ENCODE measurements around the gene ENTHD1.
"Not testable (repeated sequence)": the region's sequence is repeated elsewhere in the genome, so short reads cannot be mapped to it uniquely, and the experiment has no call there.

ENTHD1 gene

GRCh38 chr22:39913886-39914285 is 20.3 kb upstream of the ENTHD1 start:
- H3K36me3 Mint-ChIP-seq (ENCODE audit: low read depth): peaks cover 6% of the 10 kb centered on the region
- no peak for DNase-seq
- peak overlapping the region; percentile 97 for H3K27ac Mint-ChIP-seq
- H3K27me3 Mint-ChIP-seq: no peaks in the 10 kb centered on the region
- H3K9me3 Mint-ChIP-seq: peaks cover 3% of the 10 kb centered on the region
- peaks cover 95% of the 10 kb centered on the region for H3K4me1 Mint-ChIP-seq (ENCODE audit: low read depth)
- peak overlapping the region; percentile 71 for H3K4me3 Mint-ChIP-seq

GRCh38 chr22:39913321-39913720 is 19.8 kb upstream of the ENTHD1 start:
- DNase-seq: no peak
- Mint-ChIP-seq H3K27me3 (no peaks in the 10 kb centered on the region), H3K27ac (peak overlapping the region; percentile 97), H3K4me3 (peak overlapping the region; percentile 71), H3K9me3 (peaks cover 3% of the 10 kb centered on the region), H3K4me1 (ENCODE audit: low read depth) (peaks cover 96% of the 10 kb centered on the region), H3K36me3 (ENCODE audit: low read depth) (peaks cover 6% of the 10 kb centered on the region)

- peaks cover 3% of the 10 kb centered on the region for H3K9me3 Mint-ChIP-seq
- H3K4me1 Mint-ChIP-seq (ENCODE audit: low read depth): peaks cover 95% of the 10 kb centered on the region
- no peak for DNase-seq
- no peaks in the 10 kb centered on the region for H3K27me3 Mint-ChIP-seq
- peak overlapping the region; percentile 77 for H3K4me3 Mint-ChIP-seq
- peak overlapping the region; percentile 97 for H3K27ac Mint-ChIP-seq
- H3K36me3 Mint-ChIP-seq (ENCODE audit: low read depth): peaks cover 6% of the 10 kb centered on the region
These were observed 17.5 kb upstream of the ENTHD1 start for GRCh38 chr22:39910876-39911613.

GRCh38 chr22:39908737-39909136 is 15.2 kb upstream of the ENTHD1 start:
- Mint-ChIP-seq H3K27ac (peak overlapping the region; percentile 97), H3K4me1 (ENCODE audit: low read depth) (peaks cover 88% of the 10 kb centered on the region)

GRCh38 chr22:39908136-39908535 is 14.6 kb upstream of the ENTHD1 start:
- Mint-ChIP-seq H3K27me3 (no peaks in the 10 kb centered on the region), H3K9me3 (peaks cover 3% of the 10 kb centered on the region), H3K36me3 (ENCODE audit: low read depth) (peaks cover 11% of the 10 kb centered on the region), H3K27ac (peak overlapping the region; percentile 97), H3K4me1 (ENCODE audit: low read depth) (peaks cover 83% of the 10 kb centered on the region), H3K4me3 (peak overlapping the region; percentile 77)
- no peak for DNase-seq

More at GRCh38 chr22:39908737-39909136, 15.2 kb upstream of the ENTHD1 start:
- H3K4me3 Mint-ChIP-seq: peak overlapping the region; percentile 77
- no peak for DNase-seq
- H3K36me3 Mint-ChIP-seq (ENCODE audit: low read depth): peaks cover 10% of the 10 kb centered on the region
- peaks cover 3% of the 10 kb centered on the region for H3K9me3 Mint-ChIP-seq
- H3K27me3 Mint-ChIP-seq: no peaks in the 10 kb centered on the region

GRCh38 chr22:39907605-39908097 is 14.1 kb upstream of the ENTHD1 start:
- H3K27ac Mint-ChIP-seq: peak overlapping the region; percentile 97
- H3K4me3 Mint-ChIP-seq: peak overlapping the region; percentile 77
- no peaks in the 10 kb centered on the region for H3K27me3 Mint-ChIP-seq
- peaks cover 78% of the 10 kb centered on the region for H3K4me1 Mint-ChIP-seq (ENCODE audit: low read depth)
- DNase-seq: no peak
- H3K9me3 Mint-ChIP-seq: peaks cover 3% of the 10 kb centered on the region
- peaks cover 12% of the 10 kb centered on the region for H3K36me3 Mint-ChIP-seq (ENCODE audit: low read depth)

GRCh38 chr22:39907047-39907446 is 13.5 kb upstream of the ENTHD1 start:
- Mint-ChIP-seq H3K36me3 (ENCODE audit: low read depth) (peaks cover 16% of the 10 kb centered on the region), H3K4me3 (peak overlapping the region; percentile 77), H3K9me3 (peaks cover 3% of the 10 kb centered on the region), H3K4me1 (ENCODE audit: low read depth) (peaks cover 72% of the 10 kb centered on the region), H3K27me3 (no peaks in the 10 kb centered on the region), H3K27ac (peak overlapping the region; percentile 97)
- no peak for DNase-seq

- peaks cover 24% of the 10 kb centered on the region for H3K36me3 Mint-ChIP-seq (ENCODE audit: low read depth)
- peak overlapping the region; percentile 77 for H3K4me3 Mint-ChIP-seq
- peaks cover 66% of the 10 kb centered on the region for H3K4me1 Mint-ChIP-seq (ENCODE audit: low read depth)
- peak overlapping the region; percentile 97 for H3K27ac Mint-ChIP-seq
- no peaks in the 10 kb centered on the region for H3K27me3 Mint-ChIP-seq
- DNase-seq: no peak
- peaks cover 3% of the 10 kb centered on the region for H3K9me3 Mint-ChIP-seq
These were observed 12.6 kb upstream of the ENTHD1 start for GRCh38 chr22:39906207-39906606.

- Mint-ChIP-seq H3K4me3 (peak overlapping the region; percentile 77), H3K27ac (peak overlapping the region; percentile 97), H3K27me3 (no peaks in the 10 kb centered on the region), H3K4me1 (ENCODE audit: low read depth) (peaks cover 65% of the 10 kb centered on the region), H3K9me3 (peaks cover 3% of the 10 kb centered on the region), H3K36me3 (ENCODE audit: low read depth) (peaks cover 25% of the 10 kb centered on the region)
- DNase-seq: no peak
These were observed 12.1 kb upstream of the ENTHD1 start for GRCh38 chr22:39905687-39906086.

- peak overlapping the region; percentile 97 for H3K27ac Mint-ChIP-seq
- no peaks in the 10 kb centered on the region for H3K9me3 Mint-ChIP-seq
- no peaks in the 10 kb centered on the region for H3K27me3 Mint-ChIP-seq
- DNase-seq: no peak
- peaks cover 22% of the 10 kb centered on the region for H3K36me3 Mint-ChIP-seq (ENCODE audit: low read depth)
- H3K4me1 Mint-ChIP-seq (ENCODE audit: low read depth): peaks cover 65% of the 10 kb centered on the region
- H3K4me3 Mint-ChIP-seq: peak overlapping the region; percentile 77
These were observed 11.3 kb upstream of the ENTHD1 start for GRCh38 chr22:39904862-39905261.

- H3K4me1 Mint-ChIP-seq (ENCODE audit: low read depth): peaks cover 61% of the 10 kb centered on the region
- peak overlapping the region; percentile 77 for H3K4me3 Mint-ChIP-seq
- H3K27ac Mint-ChIP-seq: peak overlapping the region; percentile 97
- DNase-seq: peak; percentile 57
- H3K9me3 Mint-ChIP-seq, H3K27me3 Mint-ChIP-seq: not testable (repeated sequence)
- H3K36me3 Mint-ChIP-seq (ENCODE audit: low read depth): peaks cover 22% of the 10 kb centered on the region
These were observed 10.5 kb upstream of the ENTHD1 start for GRCh38 chr22:39904024-39904423.

- DNase-seq: no peak
- Mint-ChIP-seq H3K4me3 (peak overlapping the region; percentile 84), H3K4me1 (ENCODE audit: low read depth) (peaks cover 41% of the 10 kb centered on the region), H3K27me3 (no peaks in the 10 kb centered on the region), H3K36me3 (ENCODE audit: low read depth) (peaks cover 22% of the 10 kb centered on the region), H3K27ac (peak overlapping the region; percentile 98), H3K9me3 (no peaks in the 10 kb centered on the region)
These were observed 8.1 kb upstream of the ENTHD1 start for GRCh38 chr22:39901565-39902146.

- peaks cover 19% of the 10 kb centered on the region for H3K36me3 Mint-ChIP-seq (ENCODE audit: low read depth)
- H3K27ac Mint-ChIP-seq: peak within 1 kb of the TSS; percentile 98
- peak; percentile 58 for DNase-seq
- H3K9me3 Mint-ChIP-seq: no peaks in the 10 kb centered on the region
- H3K4me3 Mint-ChIP-seq: peak within 1 kb of the TSS; percentile 84
- H3K4me1 Mint-ChIP-seq (ENCODE audit: low read depth): peaks cover 32% of the 10 kb centered on the region
- no peaks in the 10 kb centered on the region for H3K27me3 Mint-ChIP-seq
These were observed 7.0 kb upstream of the ENTHD1 start, which contains the start of gene GRAP2 for GRCh38 chr22:39900306-39901227. Gene GRAP2, plus strand, starts transcription at chr22:39901084. Its CDS starts 46,023 bp downstream, at chr22:39947107.

- H3K27ac Mint-ChIP-seq: peak overlapping the region; percentile 51
- H3K36me3 Mint-ChIP-seq (ENCODE audit: low read depth): peaks cover 15% of the 10 kb centered on the region
- H3K27me3 Mint-ChIP-seq: no peaks in the 10 kb centered on the region
- DNase-seq: no peak
- H3K4me1 Mint-ChIP-seq (ENCODE audit: low read depth): peaks cover 24% of the 10 kb centered on the region
- no peaks in the 10 kb centered on the region for H3K9me3 Mint-ChIP-seq
- no peak overlapping the region for H3K4me3 Mint-ChIP-seq
These were observed 5.4 kb upstream of the ENTHD1 start for GRCh38 chr22:39898997-39899396.
